Suprapubic skin (tissue), 3 donors: ENCODE data around the gene METTL25B.

ENCODE experiments used
- POLR2A ChIP-seq, 2 donors: fragments of 450-650 bp; IDR thresholded peaks; one replicate each; pipeline ENCODE4 v1.6.1; 2017; ENCODE audit warnings: antibody characterized with exemption in 2 of 2, mild to moderate bottlenecking in 2 of 2, moderate library complexity in 2 of 2
- TF ChIP-seq, protein P1 (sequence below), 2 donors: fragments of 200-600 bp in 1 of 2; fragments of 450-650 bp in 1 of 2; sonication (generic) in 1 of 2; IDR thresholded peaks; one replicate each; pipeline ENCODE4 v1.5.1; 2016 to 2019; ENCODE audit warnings: antibody characterized with exemption in 2 of 2, mild to moderate bottlenecking in 1 of 2, moderate library complexity in 1 of 2

DNA sequence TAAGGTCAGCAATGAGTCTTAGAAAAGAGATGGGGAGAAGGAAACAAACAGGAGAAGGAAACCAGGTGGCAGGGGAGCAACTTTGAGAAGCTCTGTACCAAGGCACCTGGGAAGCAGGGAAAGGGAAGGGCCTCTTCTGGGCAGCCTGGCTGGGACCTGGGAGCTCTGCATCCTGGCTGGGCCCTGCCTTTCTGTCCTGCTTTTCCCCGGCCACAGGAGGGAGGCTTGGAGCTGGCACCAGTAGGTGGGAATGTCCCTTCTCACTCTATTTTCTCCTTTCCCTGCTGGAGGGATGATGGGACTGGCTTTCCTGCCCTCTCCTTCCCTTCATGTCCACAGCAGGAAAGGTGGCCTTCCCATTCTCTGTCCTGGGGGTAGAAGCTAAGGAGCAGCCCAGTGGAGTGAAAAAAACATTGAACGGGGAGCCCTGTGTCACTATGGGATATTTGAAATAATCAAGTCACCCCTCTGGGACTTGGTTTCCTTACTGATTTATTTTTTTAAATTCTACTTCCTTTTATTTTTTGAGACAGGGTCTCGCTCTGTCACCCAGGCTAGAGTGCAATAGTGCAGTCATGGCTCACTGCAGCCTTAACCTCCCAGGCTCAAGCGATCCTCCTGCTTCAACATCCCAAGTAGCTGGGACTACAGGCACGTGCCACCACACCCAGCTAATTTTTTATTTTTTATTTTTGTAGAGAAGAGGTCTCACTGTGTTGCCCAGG is 45.9 kb upstream of the METTL25B start:
- TF ChIP-seq POLR2A (IDR thresholded peaks at IDR 0.05) = no peak
- TF ChIP-seq, protein P1, sequence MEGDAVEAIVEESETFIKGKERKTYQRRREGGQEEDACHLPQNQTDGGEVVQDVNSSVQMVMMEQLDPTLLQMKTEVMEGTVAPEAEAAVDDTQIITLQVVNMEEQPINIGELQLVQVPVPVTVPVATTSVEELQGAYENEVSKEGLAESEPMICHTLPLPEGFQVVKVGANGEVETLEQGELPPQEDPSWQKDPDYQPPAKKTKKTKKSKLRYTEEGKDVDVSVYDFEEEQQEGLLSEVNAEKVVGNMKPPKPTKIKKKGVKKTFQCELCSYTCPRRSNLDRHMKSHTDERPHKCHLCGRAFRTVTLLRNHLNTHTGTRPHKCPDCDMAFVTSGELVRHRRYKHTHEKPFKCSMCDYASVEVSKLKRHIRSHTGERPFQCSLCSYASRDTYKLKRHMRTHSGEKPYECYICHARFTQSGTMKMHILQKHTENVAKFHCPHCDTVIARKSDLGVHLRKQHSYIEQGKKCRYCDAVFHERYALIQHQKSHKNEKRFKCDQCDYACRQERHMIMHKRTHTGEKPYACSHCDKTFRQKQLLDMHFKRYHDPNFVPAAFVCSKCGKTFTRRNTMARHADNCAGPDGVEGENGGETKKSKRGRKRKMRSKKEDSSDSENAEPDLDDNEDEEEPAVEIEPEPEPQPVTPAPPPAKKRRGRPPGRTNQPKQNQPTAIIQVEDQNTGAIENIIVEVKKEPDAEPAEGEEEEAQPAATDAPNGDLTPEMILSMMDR (IDR thresholded peaks at IDR 0.05) = no peak
